Right atrium auricular region (tissue), 2 donors: ENCODE results near the gene RBM17. TPM values are rescaled to one million over a fixed set of nuclear protein-coding genes. Genes with fewer than 3 reads are reported as not detected.

Experiments
- DNase-seq: peaks from one replicate; pipeline ENCODE4 v3.0.0-alpha.2; 2019; ENCODE audit warnings: low spot score
- H3K27ac ChIP-seq, 2 donors: fragments of 200-600 bp; sonication (generic); 1 replicate in 1 of 2; 2 replicates in 1 of 2; pipeline ENCODE4 v1.5.1; 2016 to 2019
- H3K27me3 ChIP-seq, 2 donors: fragments of 200-600 bp; sonication (generic); one replicate each; pipeline versions ENCODE4 v1.5.1 to v1.6.0; 2017 to 2019
- H3K36me3 ChIP-seq: fragments of 200-600 bp; sonication (generic); one replicate; pipeline ENCODE4 v1.5.1; 2016
- H3K4me1 ChIP-seq, 2 donors: fragments of 200-600 bp; sonication (generic); one replicate each; pipeline versions ENCODE4 v1.5.1 to v1.6.0; 2017 to 2019
- H3K4me3 ChIP-seq, 2 donors: fragments of 200-600 bp; sonication (generic); 1 replicate in 1 of 2; 2 replicates in 1 of 2; pipeline ENCODE4 v1.5.1; 2017 to 2019; ENCODE audit warnings: mild to moderate bottlenecking in 1 of 2, moderate library complexity in 1 of 2
- H3K9me3 ChIP-seq, 2 donors: fragments of 200-600 bp; sonication (generic); one replicate each; pipeline ENCODE4 v1.5.1; 2019
- total RNA-seq, 2 donors: library from RNA; depleted of rRNA; stranded (reverse); fragments of >200 nt; gene quantifications; one replicate each; pipeline ENCODE4 v1.1.0, GENCODE V29; 2016
- TF ChIP-seq, protein P1 (sequence below), 2 donors: fragments of 200-600 bp; sonication (generic); IDR thresholded peaks; one replicate each; pipeline ENCODE4 v1.5.1; 2019; ENCODE audit warnings: antibody characterized with exemption in 2 of 2

Gene RBM17
- total RNA-seq, 2 donors from 2014 or later = 27.4 to 30.1 TPM

DNA sequence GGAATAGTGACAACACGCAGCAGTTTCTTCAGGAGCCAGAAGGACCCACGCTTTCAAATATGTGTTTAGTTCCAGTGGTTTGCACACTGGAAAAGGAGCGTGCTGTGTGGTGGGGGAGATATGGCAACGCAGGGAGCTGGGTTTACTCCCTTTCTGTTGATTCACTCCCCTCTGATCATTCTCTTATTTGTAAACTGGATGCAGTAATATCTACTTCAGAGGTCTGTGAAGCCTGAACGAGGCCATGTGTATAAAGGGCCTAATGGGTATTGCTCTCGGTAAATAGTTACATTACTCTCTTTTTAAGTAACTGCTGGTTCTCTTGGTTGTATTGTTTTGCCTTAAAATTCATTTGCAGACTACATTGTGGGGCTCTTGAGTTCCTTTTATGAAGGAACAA lies 19.2 kb downstream of the RBM17 start:
- Histone ChIP-seq H3K36me3 (peaks cover 74% of the 10 kb centered on the region), H3K4me3 (no peak overlapping the region), H3K27me3 (no peaks in the 10 kb centered on the region), H3K4me1 (no peaks in the 10 kb centered on the region), H3K27ac (no peak overlapping the region), H3K9me3 (no peaks in the 10 kb centered on the region)
- TF ChIP-seq, protein P1, sequence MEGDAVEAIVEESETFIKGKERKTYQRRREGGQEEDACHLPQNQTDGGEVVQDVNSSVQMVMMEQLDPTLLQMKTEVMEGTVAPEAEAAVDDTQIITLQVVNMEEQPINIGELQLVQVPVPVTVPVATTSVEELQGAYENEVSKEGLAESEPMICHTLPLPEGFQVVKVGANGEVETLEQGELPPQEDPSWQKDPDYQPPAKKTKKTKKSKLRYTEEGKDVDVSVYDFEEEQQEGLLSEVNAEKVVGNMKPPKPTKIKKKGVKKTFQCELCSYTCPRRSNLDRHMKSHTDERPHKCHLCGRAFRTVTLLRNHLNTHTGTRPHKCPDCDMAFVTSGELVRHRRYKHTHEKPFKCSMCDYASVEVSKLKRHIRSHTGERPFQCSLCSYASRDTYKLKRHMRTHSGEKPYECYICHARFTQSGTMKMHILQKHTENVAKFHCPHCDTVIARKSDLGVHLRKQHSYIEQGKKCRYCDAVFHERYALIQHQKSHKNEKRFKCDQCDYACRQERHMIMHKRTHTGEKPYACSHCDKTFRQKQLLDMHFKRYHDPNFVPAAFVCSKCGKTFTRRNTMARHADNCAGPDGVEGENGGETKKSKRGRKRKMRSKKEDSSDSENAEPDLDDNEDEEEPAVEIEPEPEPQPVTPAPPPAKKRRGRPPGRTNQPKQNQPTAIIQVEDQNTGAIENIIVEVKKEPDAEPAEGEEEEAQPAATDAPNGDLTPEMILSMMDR (IDR thresholded peaks at IDR 0.05) = no peak
- no peak for DNase-seq

DNA sequence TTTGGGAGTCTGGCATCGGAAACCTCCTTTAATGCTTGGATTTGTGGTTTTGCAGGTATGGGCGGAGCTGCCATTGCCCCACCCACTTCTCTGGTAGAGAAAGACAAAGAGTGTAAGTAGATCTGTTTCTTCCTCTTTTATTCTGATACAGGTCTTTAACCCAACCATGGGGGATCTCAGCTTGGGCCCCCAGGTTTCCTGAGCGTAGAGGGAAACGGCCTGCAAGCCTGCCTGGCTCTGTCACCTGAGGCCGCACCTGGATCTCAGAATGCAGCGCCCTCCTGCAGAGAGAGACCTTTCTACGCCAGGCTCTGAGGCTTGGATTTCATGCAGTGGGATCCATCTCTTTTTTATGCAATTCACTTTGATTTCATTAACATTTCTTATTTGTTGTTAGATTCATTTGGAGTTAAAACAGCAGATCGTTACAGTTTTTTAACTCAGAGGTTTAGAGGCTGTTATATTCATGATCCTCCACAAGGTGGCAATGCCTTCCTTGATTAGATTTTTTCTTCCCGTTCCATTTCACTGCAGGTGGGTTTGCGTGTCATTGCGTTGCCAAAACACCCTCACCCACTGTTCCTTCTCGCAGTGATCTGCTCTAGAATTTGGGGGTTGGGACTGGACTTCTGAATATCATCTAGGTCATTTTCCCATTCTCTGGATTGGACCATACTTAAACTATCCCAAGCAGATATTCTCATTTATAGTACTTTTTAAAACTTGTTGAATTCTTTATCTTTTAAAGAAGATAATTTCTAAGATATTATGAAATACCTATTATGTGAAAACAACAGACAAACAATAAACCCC lies 20.0 kb downstream of the RBM17 start:
- Histone ChIP-seq H3K27ac (no peak overlapping the region), H3K36me3 (peaks cover 81% of the 10 kb centered on the region), H3K27me3 (no peaks in the 10 kb centered on the region), H3K4me3 (no peak overlapping the region), H3K4me1 (no peaks in the 10 kb centered on the region), H3K9me3 (no peaks in the 10 kb centered on the region)
- no peak for DNase-seq
- TF ChIP-seq, protein P1 (IDR thresholded peaks at IDR 0.05) = peak; percentile 44 to 83

DNA sequence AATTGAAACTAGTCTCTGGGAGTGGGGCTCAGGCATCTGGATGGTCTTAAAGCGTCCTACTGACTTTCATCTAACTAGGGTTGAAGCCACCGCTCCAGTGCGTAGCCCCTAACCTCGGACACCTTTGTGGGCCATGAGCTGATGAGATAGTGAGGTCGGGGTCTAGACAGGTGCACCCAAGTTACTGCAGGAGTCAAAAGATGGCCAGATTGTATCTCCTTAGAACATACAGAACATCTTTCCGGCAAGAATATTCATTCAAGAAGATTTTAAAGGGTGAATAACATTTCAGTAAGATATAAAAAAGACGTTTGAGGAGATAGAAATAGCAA lies 20.6 kb downstream of the RBM17 start:
- DNase-seq = no peak
- H3K4me1 ChIP-seq = peaks cover 0 to under 1% of the 10 kb centered on the region in 2 donors
- TF ChIP-seq, protein P1 (IDR thresholded peaks at IDR 0.05) = no peak
- no peaks in the 10 kb centered on the region for H3K27me3 ChIP-seq
- no peak overlapping the region for H3K4me3 ChIP-seq
- peaks cover 86% of the 10 kb centered on the region for H3K36me3 ChIP-seq
- H3K9me3 ChIP-seq = no peaks in the 10 kb centered on the region
- no peak overlapping the region for H3K27ac ChIP-seq

DNA sequence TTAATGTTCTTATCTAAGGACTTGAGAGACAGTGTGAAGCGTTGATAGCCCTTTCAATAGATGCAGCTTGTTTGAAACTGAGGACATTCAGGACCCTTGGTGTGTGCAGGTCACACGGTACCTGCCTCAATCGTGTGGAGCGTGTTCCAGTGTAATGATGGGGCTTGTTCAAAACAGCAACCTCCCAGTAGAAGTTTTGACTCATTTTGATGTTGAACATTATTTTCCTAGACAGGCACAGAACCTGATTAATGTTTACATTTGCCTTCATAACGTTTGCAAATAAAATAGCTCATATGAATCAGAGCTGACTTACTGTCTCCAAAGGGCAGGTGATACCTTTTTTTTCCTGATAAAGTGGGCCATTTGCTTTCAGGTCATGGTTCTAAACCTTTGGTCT lies 21.3 kb downstream of the RBM17 start:
- Histone ChIP-seq H3K4me1 (peaks cover 0 to 8% of the 10 kb centered on the region in 2 donors), H3K36me3 (peaks cover 88% of the 10 kb centered on the region), H3K4me3 (no peak overlapping the region), H3K27me3 (no peaks in the 10 kb centered on the region), H3K27ac (no peak overlapping the region), H3K9me3 (no peaks in the 10 kb centered on the region)
- TF ChIP-seq, protein P1 (IDR thresholded peaks at IDR 0.05) = no peak
- no peak for DNase-seq

DNA sequence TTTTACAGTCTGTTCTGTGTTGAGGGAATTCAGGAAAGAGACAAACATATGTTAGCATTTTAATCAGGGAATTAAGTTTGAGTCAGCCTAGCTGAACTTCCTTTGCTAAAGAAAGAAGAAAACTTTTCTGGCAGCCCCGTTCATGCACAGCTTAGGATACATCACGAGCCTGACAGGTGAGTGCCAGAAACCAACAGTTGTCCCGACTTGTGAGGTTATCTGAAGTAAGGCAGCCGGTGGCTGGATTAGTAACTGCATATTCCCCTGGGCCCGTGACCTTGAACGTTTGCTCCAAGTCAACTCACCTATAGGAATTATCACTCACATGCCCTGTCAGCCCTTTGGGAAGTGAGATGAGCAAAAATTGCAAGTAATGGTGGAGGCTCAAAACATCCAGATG lies 24.1 kb downstream of the RBM17 start:
- H3K9me3 ChIP-seq = no peaks in the 10 kb centered on the region
- peaks cover 73% of the 10 kb centered on the region for H3K36me3 ChIP-seq
- H3K27ac ChIP-seq = no peak overlapping the region
- no peaks in the 10 kb centered on the region for H3K27me3 ChIP-seq
- no peak for DNase-seq
- TF ChIP-seq, protein P1 (IDR thresholded peaks at IDR 0.05) = no peak
- peaks cover 0 to 12% of the 10 kb centered on the region in 2 donors for H3K4me1 ChIP-seq
- H3K4me3 ChIP-seq = no peak overlapping the region

DNA sequence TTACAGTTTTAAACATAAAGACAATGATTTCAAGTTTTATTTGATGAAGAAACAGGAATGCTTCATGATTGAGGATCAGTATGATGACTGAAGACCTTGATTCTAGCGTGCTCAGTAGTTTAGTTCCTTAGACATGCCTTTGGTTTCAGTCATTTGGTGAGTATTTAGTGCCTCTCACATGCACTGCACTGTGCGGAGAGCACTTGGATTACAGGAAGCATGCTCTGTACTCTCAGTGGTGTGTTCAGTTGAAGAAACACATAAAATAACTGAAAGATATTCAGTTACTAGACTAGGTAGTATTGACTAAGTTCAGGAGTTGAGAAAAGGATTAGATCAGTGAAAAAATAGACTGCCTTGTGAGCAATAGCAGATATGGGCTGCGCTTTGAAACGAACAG lies 25.5 kb downstream of the RBM17 start:
- TF ChIP-seq, protein P1 (IDR thresholded peaks at IDR 0.05) = no peak
- H3K36me3 ChIP-seq = peaks cover 62% of the 10 kb centered on the region

More for the DNA sequence above, 25.5 kb downstream of the RBM17 start:
- H3K9me3 ChIP-seq = no peaks in the 10 kb centered on the region
- no peaks in the 10 kb centered on the region for H3K27me3 ChIP-seq
- H3K4me1 ChIP-seq = peaks cover 0 to 12% of the 10 kb centered on the region in 2 donors
- no peak overlapping the region for H3K4me3 ChIP-seq
- H3K27ac ChIP-seq = peak overlapping the region; percentile 19 to 60
- no peak for DNase-seq
